ENCODE results near the gene DMAC1.

DMAC1 gene

GRCh38 chr9:7799234-7799943, at the start of gene DMAC1:
DMAC1 (minus strand) TSS chr9:7799778; CDS start chr9:7799734, 44 bp downstream.
- peak; percentile 88 for DNase-seq (ENCODE audit: low spot score)

GRCh38 chr9:7849362-7849761, 49.8 kb upstream of the DMAC1 start:
- no peak for DNase-seq (ENCODE audit: low spot score)

GRCh38 chr9:7848498-7848897, 48.9 kb upstream of the DMAC1 start:
- no peak for DNase-seq (ENCODE audit: low spot score)

GRCh38 chr9:7844242-7844641, 44.7 kb upstream of the DMAC1 start:
- DNase-seq (ENCODE audit: low spot score): peak; percentile 31

- DNase-seq (ENCODE audit: low spot score): no peak
Measured at GRCh38 chr9:7841831-7842230, 42.3 kb upstream of the DMAC1 start.

GRCh38 chr9:7834531-7834930, 35.0 kb upstream of the DMAC1 start:
- no peak for DNase-seq (ENCODE audit: low spot score)

GRCh38 chr9:7828334-7828733, 28.8 kb upstream of the DMAC1 start:
- no peak for DNase-seq (ENCODE audit: low spot score)

GRCh38 chr9:7827792-7828191, 28.2 kb upstream of the DMAC1 start:
- DNase-seq (ENCODE audit: low spot score): no peak

GRCh38 chr9:7827056-7827455, 27.5 kb upstream of the DMAC1 start:
- DNase-seq (ENCODE audit: low spot score): no peak

GRCh38 chr9:7823651-7824050, 24.1 kb upstream of the DMAC1 start:
- no peak for DNase-seq (ENCODE audit: low spot score)

- DNase-seq (ENCODE audit: low spot score): no peak
Measured at GRCh38 chr9:7819984-7820383, 20.4 kb upstream of the DMAC1 start.

GRCh38 chr9:7816021-7816420, 16.4 kb upstream of the DMAC1 start:
- DNase-seq (ENCODE audit: low spot score): no peak

GRCh38 chr9:7813030-7813429, 13.5 kb upstream of the DMAC1 start:
- no peak for DNase-seq (ENCODE audit: low spot score)

- no peak for DNase-seq (ENCODE audit: low spot score)
Measured at GRCh38 chr9:7811677-7812076, 12.1 kb upstream of the DMAC1 start.

- DNase-seq (ENCODE audit: low spot score): no peak
Measured at GRCh38 chr9:7802666-7803065, 3.1 kb upstream of the DMAC1 start.

GRCh38 chr9:7799944-7800285, 337 bp upstream of the DMAC1 start:
- DNase-seq (ENCODE audit: low spot score): no peak

GRCh38 chr9:7794196-7794595, 5.4 kb downstream of the DMAC1 start:
- no peak for DNase-seq (ENCODE audit: low spot score)

- no peak for DNase-seq (ENCODE audit: low spot score)
Measured at GRCh38 chr9:7791394-7791793, 8.2 kb downstream of the DMAC1 start.

- DNase-seq (ENCODE audit: low spot score): no peak
Measured at GRCh38 chr9:7790819-7791182, 8.8 kb downstream of the DMAC1 start.

- DNase-seq (ENCODE audit: low spot score): no peak
Measured at GRCh38 chr9:7790022-7790818, 9.4 kb downstream of the DMAC1 start.

- DNase-seq (ENCODE audit: low spot score): no peak
Measured at GRCh38 chr9:7788772-7789171, 10.8 kb downstream of the DMAC1 start.

- no peak for DNase-seq (ENCODE audit: low spot score)
Measured at GRCh38 chr9:7785813-7786212, 13.8 kb downstream of the DMAC1 start.

- no peak for DNase-seq (ENCODE audit: low spot score)
Measured at GRCh38 chr9:7784472-7784871, 15.1 kb downstream of the DMAC1 start.

GRCh38 chr9:7783635-7784063, 15.9 kb downstream of the DMAC1 start:
- DNase-seq (ENCODE audit: low spot score): no peak
